ENCODE data around the gene R3HCC1L. TPM values are rescaled to one million over a fixed set of nuclear protein-coding genes. Genes with fewer than 3 reads are reported as not detected.
"Not testable (repeated sequence)": the region's sequence is repeated elsewhere in the genome, so short reads cannot be mapped to it uniquely, and the experiment has no call there.

The R3HCC1L gene
- total and polyA plus RNA-seq, 4 donors = 9.5 to 18.6 (median 14.2) TPM

- Histone ChIP-seq H3K4me1 (ENCODE audit: control insufficient read depth, insufficient read depth, low read length) (no peaks in the 10 kb centered on the region), H3K36me3 (ENCODE audit: control insufficient read depth, insufficient read depth, low read length) (no peaks in the 10 kb centered on the region), H3K27me3 (ENCODE audit: control insufficient read depth, insufficient read depth, low read length) (no peaks in the 10 kb centered on the region), H3K9me3 (ENCODE audit: control insufficient read depth, insufficient read depth, low read length) (no peaks in the 10 kb centered on the region), H3K27ac (ENCODE audit: low read depth, low read length) (no peak overlapping the region), H3K4me3 (ENCODE audit: low read depth, low read length) (no peak overlapping the region)
- peak in 1 of 6 donors; percentile 8 for DNase-seq (ENCODE audit: low read depth in 4 of 6, low spot score in 6 of 6)
- WGBS (ENCODE audit: insufficient coverage) = 68% methylated on average over 5 of the region's 7 CpGs
These were observed 33.7 kb downstream of the R3HCC1L start for GRCh38 chr10:98168147-98168546.

DNA sequence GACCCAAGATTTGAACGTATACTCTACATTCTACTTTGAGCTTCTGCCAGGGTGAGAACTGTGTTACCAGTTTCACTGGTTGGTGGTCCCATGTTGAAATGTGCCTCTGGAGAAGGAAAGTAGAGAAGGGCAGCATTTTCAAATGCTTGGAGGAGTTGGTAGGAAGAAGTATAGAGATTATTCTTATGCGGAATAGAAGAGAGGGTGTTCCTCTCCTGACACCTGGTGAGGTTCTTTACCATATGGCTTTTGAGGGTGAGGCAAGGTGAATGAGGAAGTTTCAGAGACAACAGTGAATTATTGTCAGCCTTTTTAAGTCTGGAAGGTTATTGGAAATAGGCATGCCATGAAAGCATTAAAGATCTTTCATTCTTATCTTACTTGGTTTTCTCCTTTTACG lies 34.3 kb downstream of the R3HCC1L start:
- Histone ChIP-seq H3K27me3 (ENCODE audit: control insufficient read depth, insufficient read depth, low read length) (no peaks in the 10 kb centered on the region), H3K4me1 (ENCODE audit: control insufficient read depth, insufficient read depth, low read length) (no peaks in the 10 kb centered on the region), H3K27ac (ENCODE audit: low read depth, low read length) (no peak overlapping the region), H3K36me3 (ENCODE audit: control insufficient read depth, insufficient read depth, low read length) (no peaks in the 10 kb centered on the region), H3K4me3 (ENCODE audit: low read depth, low read length) (no peak overlapping the region), H3K9me3 (ENCODE audit: control insufficient read depth, insufficient read depth, low read length) (no peaks in the 10 kb centered on the region)
- 90% methylated on average over 2 of the region's 3 CpGs for WGBS (ENCODE audit: insufficient coverage)
- no peak for DNase-seq (ENCODE audit: low read depth in 4 of 6, low spot score in 6 of 6)

DNA sequence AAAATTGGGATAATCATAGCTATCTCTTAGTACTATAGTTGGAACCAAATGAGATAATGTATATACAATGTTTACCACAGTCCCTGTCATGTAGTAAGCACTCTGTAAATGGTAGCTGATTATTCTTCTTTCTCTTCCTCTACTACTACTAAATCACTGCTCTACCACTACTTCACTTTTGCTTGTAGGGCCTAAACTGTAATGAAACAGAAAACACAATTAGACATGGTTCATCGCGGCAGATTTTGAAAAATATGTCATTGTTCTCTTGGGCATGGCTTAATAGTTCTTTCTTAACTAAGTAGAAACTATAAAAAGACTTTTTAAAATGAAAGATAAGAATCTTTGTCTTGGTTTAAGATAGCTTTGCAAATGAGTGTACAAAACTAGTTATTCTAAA lies 34.9 kb downstream of the R3HCC1L start:
- Histone ChIP-seq H3K4me1 (ENCODE audit: control insufficient read depth, insufficient read depth, low read length) (no peaks in the 10 kb centered on the region), H3K27me3 (ENCODE audit: control insufficient read depth, insufficient read depth, low read length) (no peaks in the 10 kb centered on the region), H3K4me3 (ENCODE audit: low read depth, low read length) (no peak overlapping the region), H3K36me3 (ENCODE audit: control insufficient read depth, insufficient read depth, low read length) (no peaks in the 10 kb centered on the region), H3K9me3 (ENCODE audit: control insufficient read depth, insufficient read depth, low read length) (no peaks in the 10 kb centered on the region), H3K27ac (ENCODE audit: low read depth, low read length) (no peak overlapping the region)
- WGBS (ENCODE audit: insufficient coverage) = no CpG with 5 or more reads among the region's 2 CpGs
- peak in 1 of 6 donors; percentile 35 for DNase-seq (ENCODE audit: low read depth in 4 of 6, low spot score in 6 of 6)

DNA sequence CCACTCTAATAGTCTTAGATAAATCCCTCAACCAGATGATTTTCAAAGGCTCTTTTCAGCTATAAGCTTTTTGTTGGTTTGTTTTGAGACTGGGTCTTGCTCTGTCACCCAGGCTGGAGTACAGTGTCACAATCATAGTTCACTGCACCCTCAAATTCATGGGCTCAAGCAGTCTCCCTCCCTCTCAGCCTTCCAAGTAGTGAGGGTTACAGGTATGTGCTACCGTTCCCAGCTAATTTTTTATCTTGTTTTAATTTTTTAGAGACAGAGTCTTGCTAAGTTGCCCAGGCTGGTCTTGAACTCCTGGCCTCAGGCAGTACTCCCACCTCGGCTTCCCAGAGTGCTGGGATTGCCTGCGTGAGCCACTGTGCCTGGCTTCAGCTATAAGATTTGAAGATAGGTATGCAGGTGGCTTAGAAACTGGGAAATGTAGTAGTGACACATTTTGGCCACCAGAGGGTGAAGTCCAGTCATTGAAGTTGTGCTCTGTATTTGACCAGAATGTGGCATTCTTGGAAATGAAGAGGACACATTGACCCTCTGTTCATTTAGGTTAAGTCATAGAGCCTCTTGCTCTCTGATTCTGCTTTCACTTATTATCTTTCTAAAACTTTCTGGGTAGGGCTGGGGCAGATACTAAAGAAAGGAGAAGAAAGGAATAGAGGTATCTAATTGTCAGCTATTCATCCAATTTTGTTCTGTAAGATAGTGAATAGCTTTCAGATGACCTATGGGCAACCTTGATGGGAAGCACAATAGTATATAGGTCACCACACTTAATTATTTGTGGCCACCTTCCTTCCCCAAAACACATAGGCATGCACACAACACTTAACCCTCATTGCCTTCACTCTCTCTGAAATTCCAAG lies 36.0 kb downstream of the R3HCC1L start:
- DNase-seq (ENCODE audit: low read depth in 4 of 6, low spot score in 6 of 6) = peak in 3 of 6 donors; percentile 14 to 74 (median 52)
- WGBS (ENCODE audit: insufficient coverage) = 25% methylated on average over 2 of the region's 3 CpGs
- Histone ChIP-seq H3K4me3 (ENCODE audit: low read depth, low read length) (no peak overlapping the region), H3K27me3 (ENCODE audit: control insufficient read depth, insufficient read depth, low read length) (no peaks in the 10 kb centered on the region), H3K36me3 (ENCODE audit: control insufficient read depth, insufficient read depth, low read length) (no peaks in the 10 kb centered on the region), H3K27ac (ENCODE audit: low read depth, low read length) (no peak overlapping the region), H3K9me3 (ENCODE audit: control insufficient read depth, insufficient read depth, low read length) (no peaks in the 10 kb centered on the region), H3K4me1 (ENCODE audit: control insufficient read depth, insufficient read depth, low read length) (no peaks in the 10 kb centered on the region)

- no peak overlapping the region for H3K27ac ChIP-seq (ENCODE audit: low read depth, low read length)
These were observed 37.6 kb downstream of the R3HCC1L start for GRCh38 chr10:98172073-98172472.

DNA sequence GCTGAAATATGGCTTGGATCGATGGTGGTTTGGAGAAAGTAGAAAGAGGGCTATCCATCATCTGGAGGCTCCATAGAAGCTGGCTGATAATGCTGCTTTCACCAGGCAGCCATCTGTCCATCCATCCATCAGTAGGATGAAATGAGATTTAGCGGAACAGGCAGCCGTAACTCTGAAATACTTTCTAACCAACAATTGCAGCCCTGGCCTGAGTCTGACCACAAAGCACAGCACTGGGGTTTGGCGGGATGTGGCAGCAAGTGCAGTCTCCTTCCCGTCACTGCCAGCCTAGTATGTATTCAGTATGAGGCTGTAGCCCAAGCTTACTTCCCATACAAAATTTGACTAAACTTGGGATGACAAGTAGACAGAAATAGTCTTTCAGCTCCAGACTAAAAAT lies 38.0 kb downstream of the R3HCC1L start:
- whole genome bisulfite sequencing (ENCODE audit: insufficient coverage) = no CpG with 5 or more reads among the region's 5 CpGs
- Histone ChIP-seq H3K9me3 (ENCODE audit: control insufficient read depth, insufficient read depth, low read length) (no peaks in the 10 kb centered on the region), H3K27ac (ENCODE audit: low read depth, low read length) (no peak overlapping the region), H3K36me3 (ENCODE audit: control insufficient read depth, insufficient read depth, low read length) (no peaks in the 10 kb centered on the region), H3K4me1 (ENCODE audit: control insufficient read depth, insufficient read depth, low read length) (no peaks in the 10 kb centered on the region), H3K4me3 (ENCODE audit: low read depth, low read length) (no peak overlapping the region), H3K27me3 (ENCODE audit: control insufficient read depth, insufficient read depth, low read length) (no peaks in the 10 kb centered on the region)
- peak in 2 of 6 donors; percentile 12 to 22 for DNase-seq (ENCODE audit: low read depth in 4 of 6, low spot score in 6 of 6)

More at GRCh38 chr10:98172073-98172472, 37.6 kb downstream of the R3HCC1L start:
- Histone ChIP-seq H3K4me3 (ENCODE audit: low read depth, low read length) (no peak overlapping the region), H3K27me3 (ENCODE audit: control insufficient read depth, insufficient read depth, low read length) (no peaks in the 10 kb centered on the region), H3K36me3 (ENCODE audit: control insufficient read depth, insufficient read depth, low read length) (no peaks in the 10 kb centered on the region), H3K4me1 (ENCODE audit: control insufficient read depth, insufficient read depth, low read length) (no peaks in the 10 kb centered on the region), H3K9me3 (ENCODE audit: control insufficient read depth, insufficient read depth, low read length) (no peaks in the 10 kb centered on the region)
- WGBS (ENCODE audit: insufficient coverage) = 39% methylated on average over 2 of the region's 4 CpGs
- DNase-seq (ENCODE audit: low read depth in 4 of 6, low spot score in 6 of 6) = peak in 4 of 6 donors; percentile 12 to 85 (median 46)

- Histone ChIP-seq H3K9me3 (ENCODE audit: control insufficient read depth, insufficient read depth, low read length) (no peaks in the 10 kb centered on the region), H3K4me3 (ENCODE audit: low read depth, low read length) (no peak overlapping the region), H3K27ac (ENCODE audit: low read depth, low read length) (no peak overlapping the region), H3K36me3 (ENCODE audit: control insufficient read depth, insufficient read depth, low read length) (no peaks in the 10 kb centered on the region), H3K27me3 (ENCODE audit: control insufficient read depth, insufficient read depth, low read length) (no peaks in the 10 kb centered on the region), H3K4me1 (ENCODE audit: control insufficient read depth, insufficient read depth, low read length) (no peaks in the 10 kb centered on the region)
- peak in 1 of 6 donors; percentile 77 for DNase-seq (ENCODE audit: low read depth in 4 of 6, low spot score in 6 of 6)
- 63% methylated on average over 6 of the region's 6 CpGs for WGBS (ENCODE audit: insufficient coverage)
These were observed 38.8 kb downstream of the R3HCC1L start for GRCh38 chr10:98173260-98173659.

DNA sequence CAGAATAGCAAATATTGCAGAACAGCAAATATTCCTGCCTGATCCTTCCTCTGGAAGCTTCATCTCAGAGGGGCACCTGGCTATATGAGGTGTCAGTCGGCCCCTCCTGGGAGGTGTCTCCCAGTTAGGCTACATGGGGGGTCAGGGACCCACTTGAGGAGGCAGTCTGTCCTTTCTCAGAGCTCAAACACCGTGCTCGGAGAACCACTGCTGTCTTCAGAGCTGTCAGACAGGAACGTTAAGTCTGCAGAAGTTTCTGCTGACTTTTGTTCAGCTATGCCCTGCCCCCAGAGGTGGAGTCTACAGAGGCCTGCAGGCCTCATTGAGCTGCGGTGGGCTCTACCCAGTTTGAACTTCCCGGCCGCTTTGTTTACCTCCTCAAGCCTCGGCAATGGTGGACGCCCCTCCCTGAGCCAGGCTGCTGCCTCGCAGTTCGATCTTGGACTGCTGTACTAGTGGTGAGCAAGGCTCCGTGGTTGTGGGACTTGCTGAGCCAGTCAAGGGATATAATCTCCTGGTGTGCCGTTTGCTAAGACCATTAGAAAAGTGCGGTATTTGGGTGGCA lies 48.0 kb downstream of the R3HCC1L start:
- H3K27me3 ChIP-seq (ENCODE audit: control insufficient read depth, insufficient read depth, low read length); DNase-seq (ENCODE audit: low read depth in 4 of 6, low spot score in 6 of 6); H3K27ac ChIP-seq (ENCODE audit: low read depth, low read length); H3K4me3 ChIP-seq (ENCODE audit: low read depth, low read length); H3K9me3 ChIP-seq (ENCODE audit: control insufficient read depth, insufficient read depth, low read length); H3K36me3 ChIP-seq (ENCODE audit: control insufficient read depth, insufficient read depth, low read length); H3K4me1 ChIP-seq (ENCODE audit: control insufficient read depth, insufficient read depth, low read length): not testable (repeated sequence)
- 97% methylated on average over 14 of the region's 14 CpGs for WGBS (ENCODE audit: insufficient coverage)

- Histone ChIP-seq H3K9me3 (ENCODE audit: control insufficient read depth, insufficient read depth, low read length) (no peaks in the 10 kb centered on the region), H3K27me3 (ENCODE audit: control insufficient read depth, insufficient read depth, low read length) (no peaks in the 10 kb centered on the region), H3K4me3 (ENCODE audit: low read depth, low read length) (no peak overlapping the region), H3K4me1 (ENCODE audit: control insufficient read depth, insufficient read depth, low read length) (no peaks in the 10 kb centered on the region), H3K36me3 (ENCODE audit: control insufficient read depth, insufficient read depth, low read length) (peaks cover 6% of the 10 kb centered on the region), H3K27ac (ENCODE audit: low read depth, low read length) (no peak overlapping the region)
- WGBS (ENCODE audit: insufficient coverage) = 100% methylated on average over 1 of the region's 1 CpG
- DNase-seq (ENCODE audit: low read depth in 4 of 6, low spot score in 6 of 6) = no peak
These were observed 52.2 kb downstream of the R3HCC1L start for GRCh38 chr10:98186681-98187080.

- not testable (repeated sequence) for H3K27ac ChIP-seq (ENCODE audit: low read depth, low read length); DNase-seq (ENCODE audit: low read depth in 4 of 6, low spot score in 6 of 6); H3K9me3 ChIP-seq (ENCODE audit: control insufficient read depth, insufficient read depth, low read length); H3K4me1 ChIP-seq (ENCODE audit: control insufficient read depth, insufficient read depth, low read length); H3K4me3 ChIP-seq (ENCODE audit: low read depth, low read length); H3K27me3 ChIP-seq (ENCODE audit: control insufficient read depth, insufficient read depth, low read length); H3K36me3 ChIP-seq (ENCODE audit: control insufficient read depth, insufficient read depth, low read length)
- WGBS (ENCODE audit: insufficient coverage) = 100% methylated on average over 3 of the region's 4 CpGs
These were observed 56.3 kb downstream of the R3HCC1L start for GRCh38 chr10:98190773-98191172.
